HG03103 (cell line): ENCODE measurements around the gene PKP2.

Source experiments
- ATAC-seq: cut with Tn5 transposase; IDR thresholded peaks from one replicate; pipeline ENCODE4 v1.9.1; 2021; ENCODE audit warnings: low read depth; ENCODE audit not compliant: unreplicated experiment

Gene PKP2

DNA sequence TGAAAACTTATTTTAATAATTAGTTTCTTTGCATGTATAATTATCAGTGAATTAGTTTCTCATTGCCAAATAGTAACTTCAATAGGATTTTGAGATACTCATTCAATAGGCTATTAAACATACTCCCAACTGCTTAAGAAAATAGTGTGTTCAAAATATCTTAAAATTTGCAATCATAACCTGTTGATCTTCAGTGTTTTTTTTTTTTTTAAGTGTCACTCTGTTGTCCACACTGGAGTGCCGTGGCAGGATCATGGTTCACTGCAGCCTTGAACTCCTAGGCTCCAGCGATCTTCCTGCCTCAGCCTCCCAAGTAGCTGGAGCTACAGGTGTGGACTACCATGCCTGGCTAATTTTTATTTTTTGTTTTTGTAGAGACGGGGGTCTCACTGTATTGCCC, 139.4 kb downstream of the PKP2 start:
- no peak for ATAC-seq

DNA sequence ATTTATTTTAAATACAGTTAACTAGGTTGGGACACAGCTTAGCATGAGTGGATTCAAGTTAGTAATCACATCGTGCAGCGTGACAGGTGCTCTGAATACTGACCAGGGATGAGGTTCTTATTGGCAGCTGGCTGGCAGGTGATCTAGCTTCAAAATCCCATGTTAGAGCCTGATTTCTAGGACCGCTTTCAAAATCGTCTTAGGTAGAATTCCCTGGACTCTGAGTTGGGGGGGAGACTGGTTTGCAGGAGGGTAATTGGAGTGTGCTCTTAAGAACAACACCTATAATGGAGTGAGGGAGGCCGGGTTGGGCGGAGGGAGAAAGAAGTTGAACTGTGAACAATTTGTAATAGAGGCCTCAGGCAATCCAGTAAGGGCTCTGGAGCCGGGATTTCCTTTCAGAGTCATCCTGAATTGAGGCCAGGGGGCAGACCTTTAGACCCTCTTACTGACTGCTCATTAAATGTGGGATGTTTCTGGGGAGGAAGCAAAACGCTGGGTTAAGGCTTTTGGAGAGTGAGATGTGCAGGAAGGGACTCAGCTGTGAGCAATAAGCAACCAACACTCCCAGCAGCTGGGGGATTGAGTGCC, 140.0 kb downstream of the PKP2 start:
- ATAC-seq, result no peak

DNA sequence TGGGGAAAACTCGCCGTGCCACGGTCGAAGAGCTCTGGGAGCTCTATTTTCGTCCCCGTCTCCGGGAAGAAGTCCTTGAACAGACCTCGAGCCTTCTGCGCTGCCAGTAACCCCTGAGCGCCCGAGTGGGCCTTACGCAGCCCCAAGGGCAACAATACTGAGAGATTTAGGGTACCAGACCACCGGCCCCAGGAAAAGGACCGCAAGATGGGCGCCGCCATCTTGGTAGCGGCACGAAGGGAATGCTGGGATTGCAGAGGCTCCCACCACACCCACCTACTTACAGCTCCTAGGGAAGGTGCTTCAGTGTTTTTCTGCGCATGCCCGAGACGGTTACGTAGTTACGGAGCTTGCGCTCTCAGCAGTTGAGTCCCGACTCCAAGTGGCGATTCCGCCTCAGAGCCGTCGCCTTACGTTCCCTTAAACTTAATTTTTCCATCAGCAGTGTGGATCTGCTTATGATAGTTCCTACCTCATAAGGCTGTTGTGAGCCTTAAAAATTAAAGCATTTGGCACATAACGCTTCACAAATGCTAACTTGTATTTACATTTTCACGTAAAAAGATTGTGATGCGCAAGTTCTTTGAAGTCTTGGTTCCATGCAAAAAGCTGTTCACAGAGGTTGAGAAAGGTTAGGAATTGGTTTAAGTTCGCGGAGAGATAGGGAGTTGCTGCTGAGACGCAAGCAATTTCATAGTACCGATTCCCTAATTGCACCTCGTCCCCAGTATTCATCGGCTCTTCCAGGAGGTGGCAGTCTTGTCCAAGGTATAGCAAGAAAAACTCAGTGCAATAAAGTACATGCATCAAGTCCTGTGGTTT, 140.7 kb downstream of the PKP2 start, which contains the start of gene YARS2:
YARS2 (minus strand) TSS at position 244 of the 822 bp plus-strand sequence; CDS start at position 221, 23 bp downstream.
- peak; percentile 78 for ATAC-seq

DNA sequence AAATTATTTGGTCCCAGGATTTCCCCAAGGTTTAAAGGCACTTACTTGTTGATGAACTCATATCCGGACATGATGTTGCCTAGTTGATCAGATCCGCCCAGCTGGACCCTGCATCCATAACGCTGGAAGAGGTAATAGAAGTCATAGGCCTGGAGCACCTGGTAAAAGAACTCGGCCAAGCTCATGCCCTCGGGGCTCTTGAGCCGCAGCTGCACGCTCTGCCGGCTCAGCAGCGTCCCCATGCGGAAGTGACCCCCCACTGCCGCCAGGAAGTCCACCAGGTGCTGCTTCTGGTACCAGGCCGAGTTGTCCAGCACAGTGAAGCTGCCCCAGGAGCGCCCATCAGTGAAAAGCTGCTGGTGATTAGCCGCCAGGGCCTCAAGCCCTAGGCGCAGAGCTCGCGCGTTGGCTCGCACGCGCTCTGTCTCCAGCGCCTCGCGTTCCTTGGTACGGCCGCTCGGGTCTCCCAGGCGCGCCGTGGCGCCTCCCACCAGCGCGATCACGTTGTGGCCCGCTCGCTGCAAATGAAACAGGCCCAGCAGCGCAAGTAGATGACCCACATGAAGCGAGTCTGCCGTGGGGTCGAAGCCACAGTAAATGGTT, 141.4 kb downstream of the PKP2 start:
- ATAC-seq, result peak; percentile 65

DNA sequence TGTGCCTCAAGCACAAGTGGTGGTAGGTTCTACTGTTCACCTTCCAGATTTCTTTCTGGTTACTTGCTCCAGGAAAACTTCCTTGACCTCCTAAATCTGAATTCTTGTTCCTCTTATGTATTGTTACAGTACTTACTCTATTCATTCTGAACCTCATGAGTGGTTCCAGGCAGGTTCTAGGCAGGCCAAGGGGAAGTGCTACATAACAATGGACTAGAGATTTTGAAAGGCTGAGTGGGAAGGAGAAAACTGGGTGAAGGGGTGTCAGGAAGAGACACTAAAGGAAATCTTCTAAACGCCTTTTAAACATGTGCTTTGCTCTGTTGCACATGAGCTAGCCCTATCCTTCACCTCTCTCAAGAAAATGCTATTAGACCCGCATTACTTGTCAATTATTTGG, 142.5 kb downstream of the PKP2 start:
- ATAC-seq, result no peak

DNA sequence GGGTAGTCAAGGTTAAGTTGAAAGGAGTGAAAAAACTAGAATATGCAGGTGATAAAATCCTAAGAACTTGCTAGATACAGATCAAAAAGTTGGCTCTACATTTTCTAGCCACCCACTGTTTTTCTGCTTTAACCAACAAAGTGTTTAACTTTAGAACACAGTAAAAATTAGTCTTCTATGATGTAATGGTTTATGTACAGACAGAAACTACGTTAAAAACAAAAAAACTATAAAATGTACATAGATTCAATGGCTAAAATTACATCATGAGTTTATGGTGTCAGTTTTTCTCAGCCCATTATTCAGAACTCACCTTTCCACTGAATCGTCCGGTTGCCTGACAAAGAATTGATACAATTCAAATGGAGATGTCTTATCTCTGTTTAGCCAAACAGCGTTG, 143.0 kb downstream of the PKP2 start:
- no peak for ATAC-seq

DNA sequence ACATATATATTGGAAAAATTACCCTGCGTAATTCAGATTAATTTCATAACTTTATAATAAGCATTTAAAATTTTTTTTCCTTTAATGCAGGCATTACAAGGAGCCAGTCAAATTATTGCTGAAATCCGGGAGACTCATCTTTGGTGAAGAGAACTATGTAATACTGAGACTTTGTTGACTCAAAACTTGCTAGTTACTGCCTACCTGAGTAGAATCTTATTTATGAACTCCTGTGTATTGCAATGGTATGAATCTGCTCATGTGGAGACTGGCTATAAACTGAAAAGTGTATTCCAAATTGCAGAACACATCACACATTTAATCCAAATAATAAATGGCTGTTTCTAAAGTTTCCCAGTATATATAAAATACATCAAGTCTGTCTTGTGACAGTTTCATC, 153.3 kb downstream of the PKP2 start:
- no peak for ATAC-seq

DNA sequence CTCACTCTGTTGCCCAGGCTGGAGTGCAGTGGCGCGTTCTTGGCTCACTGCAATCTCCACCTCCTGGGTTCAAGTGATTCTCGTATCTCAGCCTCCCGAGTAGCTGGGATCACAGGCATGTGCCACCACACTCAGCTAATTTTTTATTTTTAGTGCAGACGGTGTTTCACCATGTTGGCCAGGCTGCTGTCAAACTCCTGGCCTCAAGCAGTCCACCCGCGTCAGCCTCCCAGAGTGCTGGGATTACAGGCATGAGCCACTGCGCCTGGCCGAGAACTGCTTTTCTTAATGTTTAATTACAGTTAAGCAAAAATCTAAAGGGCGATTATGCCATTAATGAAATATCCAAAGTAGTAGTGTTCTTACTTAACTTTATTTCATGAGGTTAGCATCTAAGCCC, 154.4 kb downstream of the PKP2 start:
- ATAC-seq, result no peak
